Neural cell (in vitro differentiated cells): ENCODE data around the gene ZNF205.

ENCODE experiments used
- EP300 ChIP-seq: fragments of 450-650 bp; conservative IDR thresholded peaks from 2 replicates; pipeline ENCODE4 v1.6.1; 2014; ENCODE audit warnings: antibody characterized with exemption, mild to moderate bottlenecking, moderate library complexity; ENCODE audit not compliant: poor library complexity, severe bottlenecking
- EZH2 ChIP-seq: fragments of 200-600, 300-800 bp; shearing (Covaris generic), sonication (generic); IDR thresholded peaks from 2 replicates; pipeline ENCODE4 v1.6.1; 2014; ENCODE audit warnings: antibody characterized with exemption, low read length, borderline replicate concordance, mild to moderate bottlenecking; ENCODE audit not compliant: insufficient read depth, poor library complexity, severe bottlenecking
- MXI1 ChIP-seq: fragments of 450-650 bp; conservative IDR thresholded peaks from 2 replicates; pipeline ENCODE4 v1.6.1; 2014; ENCODE audit warnings: antibody characterized with exemption, mild to moderate bottlenecking; ENCODE audit not compliant: poor library complexity, severe bottlenecking
- POLR2AphosphoS5 ChIP-seq: IDR thresholded peaks from 2 replicates; pipeline ENCODE4 v1.6.1; 2012
- RAD21 ChIP-seq: fragments of 450-650 bp; conservative IDR thresholded peaks from 2 replicates; pipeline ENCODE4 v1.6.1; 2014; ENCODE audit warnings: antibody characterized with exemption, mild to moderate bottlenecking, moderate library complexity
- TF ChIP-seq, protein P1 (sequence below): fragments of 450-650 bp; IDR thresholded peaks from 2 replicates; pipeline ENCODE4 v1.5.1; 2014; ENCODE audit warnings: antibody characterized with exemption, mild to moderate bottlenecking, moderate library complexity; ENCODE audit not compliant: poor library complexity, severe bottlenecking
- TF ChIP-seq, protein P2 (sequence below): IDR thresholded peaks from 2 replicates; pipeline ENCODE4 v1.6.1; 2012; ENCODE audit warnings: borderline replicate concordance

- TF ChIP-seq, protein P1, sequence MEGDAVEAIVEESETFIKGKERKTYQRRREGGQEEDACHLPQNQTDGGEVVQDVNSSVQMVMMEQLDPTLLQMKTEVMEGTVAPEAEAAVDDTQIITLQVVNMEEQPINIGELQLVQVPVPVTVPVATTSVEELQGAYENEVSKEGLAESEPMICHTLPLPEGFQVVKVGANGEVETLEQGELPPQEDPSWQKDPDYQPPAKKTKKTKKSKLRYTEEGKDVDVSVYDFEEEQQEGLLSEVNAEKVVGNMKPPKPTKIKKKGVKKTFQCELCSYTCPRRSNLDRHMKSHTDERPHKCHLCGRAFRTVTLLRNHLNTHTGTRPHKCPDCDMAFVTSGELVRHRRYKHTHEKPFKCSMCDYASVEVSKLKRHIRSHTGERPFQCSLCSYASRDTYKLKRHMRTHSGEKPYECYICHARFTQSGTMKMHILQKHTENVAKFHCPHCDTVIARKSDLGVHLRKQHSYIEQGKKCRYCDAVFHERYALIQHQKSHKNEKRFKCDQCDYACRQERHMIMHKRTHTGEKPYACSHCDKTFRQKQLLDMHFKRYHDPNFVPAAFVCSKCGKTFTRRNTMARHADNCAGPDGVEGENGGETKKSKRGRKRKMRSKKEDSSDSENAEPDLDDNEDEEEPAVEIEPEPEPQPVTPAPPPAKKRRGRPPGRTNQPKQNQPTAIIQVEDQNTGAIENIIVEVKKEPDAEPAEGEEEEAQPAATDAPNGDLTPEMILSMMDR: no peak
- TF ChIP-seq MXI1: no peak
- no peak for TF ChIP-seq EZH2
- TF ChIP-seq EP300: no peak
- TF ChIP-seq RAD21: no peak
- TF ChIP-seq, protein P2, sequence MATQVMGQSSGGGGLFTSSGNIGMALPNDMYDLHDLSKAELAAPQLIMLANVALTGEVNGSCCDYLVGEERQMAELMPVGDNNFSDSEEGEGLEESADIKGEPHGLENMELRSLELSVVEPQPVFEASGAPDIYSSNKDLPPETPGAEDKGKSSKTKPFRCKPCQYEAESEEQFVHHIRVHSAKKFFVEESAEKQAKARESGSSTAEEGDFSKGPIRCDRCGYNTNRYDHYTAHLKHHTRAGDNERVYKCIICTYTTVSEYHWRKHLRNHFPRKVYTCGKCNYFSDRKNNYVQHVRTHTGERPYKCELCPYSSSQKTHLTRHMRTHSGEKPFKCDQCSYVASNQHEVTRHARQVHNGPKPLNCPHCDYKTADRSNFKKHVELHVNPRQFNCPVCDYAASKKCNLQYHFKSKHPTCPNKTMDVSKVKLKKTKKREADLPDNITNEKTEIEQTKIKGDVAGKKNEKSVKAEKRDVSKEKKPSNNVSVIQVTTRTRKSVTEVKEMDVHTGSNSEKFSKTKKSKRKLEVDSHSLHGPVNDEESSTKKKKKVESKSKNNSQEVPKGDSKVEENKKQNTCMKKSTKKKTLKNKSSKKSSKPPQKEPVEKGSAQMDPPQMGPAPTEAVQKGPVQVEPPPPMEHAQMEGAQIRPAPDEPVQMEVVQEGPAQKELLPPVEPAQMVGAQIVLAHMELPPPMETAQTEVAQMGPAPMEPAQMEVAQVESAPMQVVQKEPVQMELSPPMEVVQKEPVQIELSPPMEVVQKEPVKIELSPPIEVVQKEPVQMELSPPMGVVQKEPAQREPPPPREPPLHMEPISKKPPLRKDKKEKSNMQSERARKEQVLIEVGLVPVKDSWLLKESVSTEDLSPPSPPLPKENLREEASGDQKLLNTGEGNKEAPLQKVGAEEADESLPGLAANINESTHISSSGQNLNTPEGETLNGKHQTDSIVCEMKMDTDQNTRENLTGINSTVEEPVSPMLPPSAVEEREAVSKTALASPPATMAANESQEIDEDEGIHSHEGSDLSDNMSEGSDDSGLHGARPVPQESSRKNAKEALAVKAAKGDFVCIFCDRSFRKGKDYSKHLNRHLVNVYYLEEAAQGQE: no peak
- TF ChIP-seq POLR2AphosphoS5: no peak
These were observed 19.9 kb upstream of the ZNF205 start for GRCh38 chr16:3092501-3092941.
